Activated T-cell treated with anti-CD3 and anti-CD28 coated beads, Interleukin-2, amount 50 U/mL, for 4 hours (primary cell): ENCODE data around the gene PHEX. TPM values are rescaled to one million over a fixed set of nuclear protein-coding genes. Genes with fewer than 3 reads are reported as not detected.
"Not testable (repeated sequence)": the region's sequence is repeated elsewhere in the genome, so short reads cannot be mapped to it uniquely, and the experiment has no call there.

Experiments
- ATAC-seq, 2 donors: fragments of 200-7000 bp; cut with Tn5 transposase; one replicate each; pipeline ENCODE4 v1.10.0; 2021
- DNase-seq: peaks from one replicate; pipeline ENCODE4 v3.0.0-alpha.2; 2020
- H3K27me3 Mint-ChIP-seq: one replicate; pipeline ENCODE4 v1.8.0; 2021; ENCODE audit warnings: low read depth, mixed read lengths
- H3K36me3 Mint-ChIP-seq: one replicate; pipeline ENCODE4 v1.8.0; 2022; ENCODE audit warnings: mixed read lengths; ENCODE audit not compliant: insufficient read depth
- H3K4me1 Mint-ChIP-seq: one replicate; pipeline ENCODE4 v1.8.0; 2021; ENCODE audit warnings: low read depth, mixed read lengths
- H3K4me3 Mint-ChIP-seq: one replicate; pipeline ENCODE4 v1.8.0; 2021; ENCODE audit warnings: mild to moderate bottlenecking, moderate library complexity, mixed read lengths
- H3K9me3 Mint-ChIP-seq: one replicate; pipeline ENCODE4 v1.8.0; 2021; ENCODE audit warnings: mixed read lengths
- total RNA-seq, 3 donors: library from RNA; stranded (reverse); gene quantifications; one replicate each; pipeline ENCODE4 v1.2.1, GENCODE V29; 2021

Gene PHEX
- total RNA-seq, 3 donors from 2014 or later: 3.0 to 8.0 (median 4.7) TPM

GRCh38 chrX:22234380-22234779, 202.3 kb downstream of the PHEX start:
- Mint-ChIP-seq H3K4me1 (no peaks in the 10 kb centered on the region), H3K4me3 (no peak overlapping the region), H3K36me3 (no peaks in the 10 kb centered on the region), H3K9me3 (no peaks in the 10 kb centered on the region), H3K27me3 (peaks cover 7% of the 10 kb centered on the region)
- DNase-seq (no peak), ATAC-seq (no peak)

GRCh38 chrX:22237479-22237878, 205.4 kb downstream of the PHEX start:
- Mint-ChIP-seq H3K36me3 (no peaks in the 10 kb centered on the region), H3K4me1 (no peaks in the 10 kb centered on the region), H3K4me3 (no peak overlapping the region), H3K27me3 (peaks cover 7% of the 10 kb centered on the region), H3K9me3 (no peaks in the 10 kb centered on the region)
- DNase-seq: no peak
- no peak for ATAC-seq

GRCh38 chrX:22246620-22247019, 214.5 kb downstream of the PHEX start:
- DNase-seq: no peak
- Mint-ChIP-seq H3K27me3 (no peaks in the 10 kb centered on the region), H3K4me3 (no peak overlapping the region), H3K4me1 (no peaks in the 10 kb centered on the region), H3K36me3 (no peaks in the 10 kb centered on the region), H3K9me3 (no peaks in the 10 kb centered on the region)
- no peak for ATAC-seq

DNA sequence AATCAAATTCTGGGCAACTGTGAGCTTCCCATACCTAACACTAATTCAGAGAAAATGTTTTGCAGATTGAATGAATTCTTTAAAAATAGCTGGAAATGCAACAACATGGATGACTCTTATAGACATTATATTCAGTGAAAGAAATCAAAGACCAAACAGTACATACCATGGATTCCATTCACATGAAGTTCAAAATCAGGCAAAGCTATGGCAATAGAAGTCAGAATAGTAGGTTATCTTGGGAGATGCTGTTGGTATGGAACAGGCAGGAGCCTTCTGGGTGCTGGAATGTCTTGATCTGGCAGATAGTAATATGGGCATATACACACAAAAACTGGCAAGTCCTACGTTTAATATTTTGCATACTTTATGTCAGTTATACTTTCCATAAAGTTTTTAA, 215.0 kb downstream of the PHEX start:
- Mint-ChIP-seq H3K4me1 (no peaks in the 10 kb centered on the region), H3K9me3 (no peaks in the 10 kb centered on the region), H3K4me3 (no peak overlapping the region), H3K36me3 (no peaks in the 10 kb centered on the region), H3K27me3 (no peaks in the 10 kb centered on the region)
- DNase-seq (no peak), ATAC-seq (no peak)

- ATAC-seq (no peak), DNase-seq (no peak)
- Mint-ChIP-seq H3K27me3 (no peaks in the 10 kb centered on the region), H3K9me3 (no peaks in the 10 kb centered on the region), H3K4me3 (no peak overlapping the region), H3K4me1 (no peaks in the 10 kb centered on the region), H3K36me3 (no peaks in the 10 kb centered on the region)
Observed at GRCh38 chrX:22248401-22248800, 216.3 kb downstream of the PHEX start.

- no peaks in the 10 kb centered on the region for H3K4me1 Mint-ChIP-seq
- H3K4me3 Mint-ChIP-seq: no peak overlapping the region
- no peaks in the 10 kb centered on the region for H3K27me3 Mint-ChIP-seq
- H3K9me3 Mint-ChIP-seq: no peaks in the 10 kb centered on the region
- H3K36me3 Mint-ChIP-seq: no peaks in the 10 kb centered on the region
- ATAC-seq: no peak
- DNase-seq: no peak
Observed at GRCh38 chrX:22249371-22249770, 217.2 kb downstream of the PHEX start.

DNA sequence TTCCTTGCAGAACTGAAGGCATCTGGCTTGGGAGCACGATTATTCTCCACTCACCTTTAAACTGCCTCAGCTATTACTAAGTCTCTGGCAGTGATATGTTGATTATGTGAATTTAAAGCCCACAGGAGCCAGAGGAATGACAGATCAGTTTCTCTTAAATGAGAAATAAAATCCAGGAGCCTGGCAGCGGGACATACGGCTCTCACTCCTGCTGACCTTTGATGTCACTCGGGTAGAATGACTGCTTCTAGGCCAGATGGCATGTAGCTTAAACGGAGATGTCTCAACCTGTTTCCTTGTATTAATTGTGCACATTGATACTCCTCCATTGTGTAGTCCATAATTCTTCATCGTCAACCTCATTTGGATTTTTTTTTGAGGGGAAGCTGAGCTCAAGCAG, 236.6 kb downstream of the PHEX start:
- Mint-ChIP-seq H3K27me3 (no peaks in the 10 kb centered on the region), H3K4me3 (no peak overlapping the region), H3K9me3 (no peaks in the 10 kb centered on the region), H3K4me1 (no peaks in the 10 kb centered on the region), H3K36me3 (no peaks in the 10 kb centered on the region)
- no peak for DNase-seq
- no peak for ATAC-seq

DNA sequence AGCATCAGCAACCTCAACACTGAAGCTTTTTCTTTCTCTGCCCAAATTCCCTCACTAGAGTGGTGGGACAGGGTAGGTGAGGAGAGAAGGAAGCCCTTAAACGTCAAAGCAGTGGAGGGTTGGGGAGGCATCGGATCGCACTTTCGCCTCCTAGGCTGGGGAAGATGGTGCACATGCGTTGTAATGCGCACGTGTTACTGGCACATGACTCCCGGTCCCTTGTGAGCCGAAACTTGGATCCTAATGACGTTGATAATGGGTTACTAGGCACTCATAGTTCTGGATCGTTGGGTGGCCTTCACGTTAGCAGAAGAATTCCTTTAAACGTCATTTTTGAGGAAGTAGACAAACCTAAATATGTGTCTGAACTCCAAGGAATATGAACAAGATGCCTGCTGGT, 240.5 kb downstream of the PHEX start, which contains the start of gene CBLL2:
Gene CBLL2 (plus strand): TSS at position 301 of the 400 bp plus-strand sequence. CDS start 79 bp downstream, at position 380.
- H3K36me3 Mint-ChIP-seq: no peaks in the 10 kb centered on the region
- H3K4me3 Mint-ChIP-seq: no peak within 1 kb of the TSS
- H3K9me3 Mint-ChIP-seq: no peaks in the 10 kb centered on the region
- no peak for ATAC-seq
- H3K4me1 Mint-ChIP-seq: no peaks in the 10 kb centered on the region
- DNase-seq: no peak
- H3K27me3 Mint-ChIP-seq: no peaks in the 10 kb centered on the region

DNA sequence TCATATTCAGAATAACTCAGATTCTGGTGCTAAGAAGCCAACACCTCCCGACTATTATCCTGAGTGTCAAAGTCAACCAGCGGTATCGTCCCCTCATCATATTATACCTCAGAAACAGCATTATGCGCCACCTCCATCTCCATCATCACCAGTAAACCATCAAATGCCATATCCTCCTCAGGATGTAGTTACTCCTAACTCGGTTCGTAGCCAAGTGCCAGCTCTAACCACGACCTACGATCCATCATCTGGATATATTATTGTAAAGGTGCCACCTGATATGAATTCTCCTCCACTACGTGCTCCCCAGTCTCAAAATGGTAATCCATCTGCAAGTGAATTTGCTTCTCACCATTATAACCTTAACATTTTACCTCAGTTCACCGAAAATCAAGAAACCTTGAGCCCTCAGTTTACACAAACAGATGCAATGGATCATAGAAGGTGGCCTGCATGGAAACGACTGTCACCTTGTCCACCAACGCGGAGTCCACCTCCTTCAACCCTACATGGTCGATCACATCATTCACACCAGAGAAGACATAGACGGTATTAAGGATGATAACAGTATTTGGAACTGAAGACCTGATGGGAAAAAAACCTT, 241.7 kb downstream of the PHEX start:
- Mint-ChIP-seq H3K4me1 (no peaks in the 10 kb centered on the region), H3K27me3 (no peaks in the 10 kb centered on the region), H3K9me3 (no peaks in the 10 kb centered on the region), H3K4me3 (no peak overlapping the region), H3K36me3 (no peaks in the 10 kb centered on the region)
- ATAC-seq: no peak
- DNase-seq: no peak

GRCh38 chrX:22276781-22277180, 244.7 kb downstream of the PHEX start:
- Mint-ChIP-seq H3K9me3 (no peaks in the 10 kb centered on the region), H3K36me3 (no peaks in the 10 kb centered on the region), H3K4me1 (no peaks in the 10 kb centered on the region), H3K27me3 (no peaks in the 10 kb centered on the region), H3K4me3 (no peak overlapping the region)
- DNase-seq (no peak), ATAC-seq (no peak)

- H3K36me3 Mint-ChIP-seq: no peaks in the 10 kb centered on the region
- H3K9me3 Mint-ChIP-seq: no peaks in the 10 kb centered on the region
- H3K4me1 Mint-ChIP-seq: no peaks in the 10 kb centered on the region
- H3K27me3 Mint-ChIP-seq: no peaks in the 10 kb centered on the region
- no peak for DNase-seq
- no peak for ATAC-seq
- no peak overlapping the region for H3K4me3 Mint-ChIP-seq
Observed at GRCh38 chrX:22278375-22278774, 246.2 kb downstream of the PHEX start.

- not testable (repeated sequence) for DNase-seq, H3K4me1 Mint-ChIP-seq, H3K36me3 Mint-ChIP-seq, H3K27me3 Mint-ChIP-seq, H3K4me3 Mint-ChIP-seq, H3K9me3 Mint-ChIP-seq, ATAC-seq
Observed at GRCh38 chrX:22289209-22289608, 257.1 kb downstream of the PHEX start.

DNA sequence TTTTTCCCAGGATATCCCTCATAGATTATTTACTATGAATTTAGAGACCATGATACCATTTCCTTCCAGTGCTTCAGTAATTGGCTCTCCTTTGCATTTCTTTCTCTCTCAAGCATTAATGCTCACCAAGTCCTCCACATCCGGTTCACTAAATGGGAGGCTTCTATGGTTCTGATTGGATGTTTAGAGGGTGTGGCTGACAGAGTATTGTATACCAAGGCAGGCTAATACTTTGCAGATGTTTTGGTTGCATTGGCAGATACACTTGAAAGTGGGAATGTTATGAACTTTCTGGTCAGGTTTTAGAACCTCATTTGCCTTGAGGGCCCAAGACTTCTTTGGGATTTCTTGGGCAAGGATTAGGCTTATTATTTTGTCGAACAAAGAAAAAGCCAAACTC, 264.7 kb downstream of the PHEX start:
- Mint-ChIP-seq H3K4me1 (no peaks in the 10 kb centered on the region), H3K9me3 (no peaks in the 10 kb centered on the region), H3K36me3 (no peaks in the 10 kb centered on the region), H3K4me3 (no peak overlapping the region), H3K27me3 (no peaks in the 10 kb centered on the region)
- DNase-seq (no peak), ATAC-seq (no peak)

DNA sequence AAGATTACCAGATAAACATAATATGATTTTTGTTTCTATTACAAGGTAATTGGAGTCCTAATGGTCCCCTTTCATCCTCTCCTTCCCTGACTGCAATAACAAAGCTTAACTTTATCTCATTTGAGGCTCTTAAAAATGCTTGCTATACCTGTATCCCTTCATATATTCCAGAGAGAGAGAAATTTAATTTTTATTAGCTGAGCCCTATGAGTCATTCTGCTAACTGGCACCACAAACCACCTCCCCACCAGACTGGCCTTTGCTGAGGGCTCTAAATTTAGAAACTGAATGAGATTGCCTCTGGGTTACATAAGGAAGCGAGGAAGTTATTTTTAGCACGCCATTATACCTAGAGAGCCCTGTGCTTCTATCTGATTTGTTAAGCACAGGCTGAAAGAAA, 268.0 kb downstream of the PHEX start:
- Mint-ChIP-seq H3K9me3 (no peaks in the 10 kb centered on the region), H3K27me3 (no peaks in the 10 kb centered on the region), H3K4me3 (no peak overlapping the region), H3K36me3 (no peaks in the 10 kb centered on the region), H3K4me1 (no peaks in the 10 kb centered on the region)
- DNase-seq: no peak
- no peak for ATAC-seq
